GM21526 (cell line): ENCODE results near the gene DMRTC2.

ENCODE experiments used
- ATAC-seq: cut with Tn5 transposase; IDR thresholded peaks from one replicate; pipeline ENCODE4 v1.9.1; 2021; ENCODE audit warnings: moderate library complexity; ENCODE audit not compliant: unreplicated experiment, low FRiP score

Gene DMRTC2

GRCh38 chr19:41845001-41845050 lies at the start of gene DMRTC2:
Gene DMRTC2 (plus strand): TSS chr19:41845042. CDS start chr19:41847429, 2,387 bp downstream.
- ATAC-seq = no peak

GRCh38 chr19:41796362-41796761 lies 48.5 kb upstream of the DMRTC2 start, which contains the start of gene CEACAM3:
Gene CEACAM3 (plus strand): TSS chr19:41796587. CDS start chr19:41796678, 91 bp downstream.
- no peak for ATAC-seq

- no peak for ATAC-seq
Observed at GRCh38 chr19:41796901-41797300, 47.9 kb upstream of the DMRTC2 start.

GRCh38 chr19:41799444-41800000 lies 45.3 kb upstream of the DMRTC2 start:
- no peak for ATAC-seq

- no peak for ATAC-seq
Observed at GRCh38 chr19:41801031-41801430, 43.8 kb upstream of the DMRTC2 start.

GRCh38 chr19:41801792-41802211 lies 43.0 kb upstream of the DMRTC2 start:
- no peak for ATAC-seq

GRCh38 chr19:41802770-41803169 lies 42.1 kb upstream of the DMRTC2 start:
- no peak for ATAC-seq

GRCh38 chr19:41804336-41804735 lies 40.5 kb upstream of the DMRTC2 start:
- ATAC-seq = no peak

GRCh38 chr19:41807176-41807575 lies 37.7 kb upstream of the DMRTC2 start:
- ATAC-seq = no peak

GRCh38 chr19:41808663-41809566 lies 35.9 kb upstream of the DMRTC2 start:
- no peak for ATAC-seq

GRCh38 chr19:41810301-41810700 lies 34.5 kb upstream of the DMRTC2 start:
- no peak for ATAC-seq

GRCh38 chr19:41811036-41811435 lies 33.8 kb upstream of the DMRTC2 start:
- no peak for ATAC-seq

- no peak for ATAC-seq
Observed at GRCh38 chr19:41811981-41812380, 32.9 kb upstream of the DMRTC2 start.

GRCh38 chr19:41813911-41814310 lies 30.9 kb upstream of the DMRTC2 start:
- ATAC-seq = no peak

- ATAC-seq = no peak
Observed at GRCh38 chr19:41815301-41815700, 29.5 kb upstream of the DMRTC2 start.

GRCh38 chr19:41816761-41817160 lies 28.1 kb upstream of the DMRTC2 start:
- ATAC-seq = no peak

- ATAC-seq = no peak
Observed at GRCh38 chr19:41821003-41821735, 23.7 kb upstream of the DMRTC2 start.

- no peak for ATAC-seq
Observed at GRCh38 chr19:41837981-41838708, 6.7 kb upstream of the DMRTC2 start.

- ATAC-seq = no peak
Observed at GRCh38 chr19:41839211-41839610, 5.6 kb upstream of the DMRTC2 start.

- ATAC-seq = no peak
Observed at GRCh38 chr19:41843371-41843770, 1.5 kb upstream of the DMRTC2 start.

GRCh38 chr19:41844601-41845000 lies 241 bp upstream of the DMRTC2 start, which contains the start of gene LYPD4:
Gene LYPD4 (minus strand): TSS chr19:41844683. CDS start chr19:41839285, 5,398 bp downstream.
- ATAC-seq = no peak
